Choroid plexus epithelial cell (primary cell): Measurements from ENCODE around the gene SYNE3.

Experiments used
- DNase-seq: peaks from one replicate; pipeline ENCODE4 v3.0.0-alpha.2; 2010; ENCODE audit warnings: low read depth
- H3K4me3 ChIP-seq: 2 replicates; pipeline ENCODE4 v1.5.1; 2011; ENCODE audit warnings: low read depth, mild to moderate bottlenecking, control low read depth, low read length, moderate library complexity
- CTCF ChIP-seq: conservative IDR thresholded peaks from 2 replicates; pipeline ENCODE4 v1.5.1; 2011; ENCODE audit warnings: low read depth, mild to moderate bottlenecking, control low read depth, inconsistent platforms, low read length, moderate library complexity

SYNE3 gene

GRCh38 chr14:95504135-95505029 lies 12.1 kb downstream of the SYNE3 start:
- DNase-seq: peak; percentile 60
- no peak for TF ChIP-seq CTCF
- no peak overlapping the region for H3K4me3 ChIP-seq

- no peak overlapping the region for H3K4me3 ChIP-seq
- DNase-seq: peak; percentile 13
- no peak for TF ChIP-seq CTCF
Measured at GRCh38 chr14:95503365-95504134, 12.9 kb downstream of the SYNE3 start.

GRCh38 chr14:95502381-95502950 lies 14.0 kb downstream of the SYNE3 start:
- no peak for TF ChIP-seq CTCF
- H3K4me3 ChIP-seq: no peak overlapping the region
- no peak for DNase-seq

- H3K4me3 ChIP-seq: no peak overlapping the region
- TF ChIP-seq CTCF: no peak
- peak; percentile 82 for DNase-seq
Measured at GRCh38 chr14:95500772-95501401, 15.6 kb downstream of the SYNE3 start.

GRCh38 chr14:95500201-95500681 lies 16.2 kb downstream of the SYNE3 start:
- DNase-seq: no peak
- TF ChIP-seq CTCF: no peak
- H3K4me3 ChIP-seq: no peak overlapping the region

GRCh38 chr14:95499354-95499750 lies 17.1 kb downstream of the SYNE3 start:
- H3K4me3 ChIP-seq: no peak overlapping the region
- no peak for DNase-seq
- no peak for TF ChIP-seq CTCF
